ENCODE results near the gene CAV1.

DNA sequence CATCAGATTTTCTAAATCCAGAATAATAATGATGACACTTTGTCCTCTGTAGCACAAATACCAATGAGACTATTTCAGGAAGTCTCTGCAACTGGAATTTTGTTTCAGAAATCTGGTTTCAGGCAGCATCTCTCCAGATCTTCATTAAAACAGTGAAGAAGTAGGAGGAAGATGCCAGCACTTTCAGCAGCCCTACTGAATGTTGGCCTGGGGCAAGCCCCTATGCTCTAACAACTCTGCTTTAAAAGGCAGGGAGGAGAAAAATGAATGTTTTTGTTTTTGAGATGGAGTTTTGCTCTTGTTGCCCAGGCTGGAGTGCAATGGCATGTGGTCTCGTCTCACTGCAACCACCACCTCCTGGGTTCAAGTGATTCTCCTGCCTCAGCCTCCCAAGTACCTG lies 7.2 kb upstream of the CAV1 start:
- TF ChIP-seq EZH2 (IDR thresholded peaks at IDR 0.05; ENCODE audit: insufficient read depth, poor library complexity, severe bottlenecking), result no peak
- TF ChIP-seq EZH2phosphoT487 (IDR thresholded peaks at IDR 0.05; ENCODE audit: insufficient read depth, low read depth), result no peak
